H1 (cell line): ENCODE results near the gene C12orf56.

Source experiments
- CTCF ChIP-seq, 3 experiments: IDR thresholded peaks; 1 replicate in 2 of 3; 2 replicates in 1 of 3; pipeline versions ENCODE4 v1.5.1 to v1.6.1; 2011; ENCODE audit warnings: low read length in 3 of 3, mild to moderate bottlenecking in 3 of 3, inconsistent platforms in 2 of 3, low read depth in 1 of 3, moderate library complexity in 1 of 3; ENCODE audit not compliant: insufficient read depth in 1 of 3; ENCODE audit errors: control extremely low read depth in 1 of 3
- EP300 ChIP-seq, 2 experiments: IDR thresholded peaks; 1 replicate in 1 of 2; 2 replicates in 1 of 2; pipeline ENCODE4 v1.6.1; 2011 to 2012; ENCODE audit warnings: low read depth in 2 of 2, low read length in 2 of 2, mild to moderate bottlenecking in 2 of 2, borderline replicate concordance in 1 of 2, inconsistent platforms in 1 of 2, moderate library complexity in 1 of 2
- EZH2 ChIP-seq: fragments of 200-600 bp; sonication (generic); IDR thresholded peaks from 2 replicates; pipeline ENCODE4 v1.7.1; 2012; ENCODE audit warnings: low read depth, mild to moderate bottlenecking, moderate library complexity, low read length, inconsistent platforms; ENCODE audit not compliant: severe bottlenecking
- FOSL1 ChIP-seq: IDR thresholded peaks from 2 replicates; pipeline ENCODE4 v1.6.1; 2011; ENCODE audit warnings: mild to moderate bottlenecking, low read depth, low read length, moderate library complexity; ENCODE audit not compliant: insufficient read depth
- HDAC2 ChIP-seq, 2 experiments: fragments of 300-600 bp in 1 of 2; sonication (generic) in 1 of 2; IDR thresholded peaks; 2 replicates each; pipeline ENCODE4 v1.6.1; 2011 to 2012; ENCODE audit warnings: low read depth in 2 of 2, low read length in 2 of 2, mild to moderate bottlenecking in 2 of 2, moderate library complexity in 2 of 2, borderline replicate concordance in 1 of 2, inconsistent platforms in 1 of 2
- JUN ChIP-seq: IDR thresholded peaks from 2 replicates; pipeline ENCODE4 v1.6.1; 2011; ENCODE audit warnings: low read depth, mild to moderate bottlenecking, improper control_type of control experiment, low read length
- KDM1A ChIP-seq: fragments of 200-600, 300-600 bp; sonication (generic); IDR thresholded peaks from 2 replicates; pipeline ENCODE4 v1.7.1; 2016; ENCODE audit warnings: mild to moderate bottlenecking, low read length, borderline replicate concordance
- POLR2A ChIP-seq, 2 experiments: IDR thresholded peaks; 1 replicate in 1 of 2; 2 replicates in 1 of 2; pipeline ENCODE4 v1.6.1; 2011; ENCODE audit warnings: low read depth in 2 of 2, low read length in 2 of 2, mild to moderate bottlenecking in 2 of 2; ENCODE audit errors: control extremely low read depth in 1 of 2
- RNF2 ChIP-seq: fragments of 200-900, 300-1000 bp; sonication (generic); IDR thresholded peaks from 2 replicates; pipeline ENCODE4 v1.7.1; 2016; ENCODE audit warnings: borderline replicate concordance, low read depth, mild to moderate bottlenecking, antibody characterized with exemption, low read length; ENCODE audit not compliant: poor library complexity, severe bottlenecking; ENCODE audit errors: missing control alignments

- TF ChIP-seq HDAC2 (IDR thresholded peaks at IDR 0.05; ENCODE audit: borderline replicate concordance in 1 of 2, low read depth in 2 of 2, low read length in 2 of 2) (no peak), CTCF (IDR thresholded peaks at IDR 0.05; ENCODE audit: control extremely low read depth in 1 of 3, insufficient read depth in 1 of 3, low read depth in 1 of 3, low read length in 3 of 3) (no peak), FOSL1 (no peak), RNF2 (no peak), KDM1A (no peak), EZH2 (no peak), POLR2A (IDR thresholded peaks at IDR 0.05; ENCODE audit: control extremely low read depth in 1 of 2, low read depth in 2 of 2, low read length in 2 of 2) (no peak), EP300 (IDR thresholded peaks at IDR 0.05; ENCODE audit: borderline replicate concordance in 1 of 2, low read depth in 2 of 2, low read length in 2 of 2) (no peak), JUN (no peak)
Observed at GRCh38 chr12:64253356-64253755, 137.2 kb downstream of the C12orf56 start.
